GM23338 (cell line): ENCODE data around the gene FBXO39.

Source experiments
- CREB1 ChIP-seq: fragments of 250-450 bp; sonication (Bioruptor Pico); IDR thresholded peaks from 2 replicates; pipeline ENCODE4 v1.5.0; 2020; ENCODE audit warnings: low read depth, mild to moderate bottlenecking, moderate library complexity
- CTCF ChIP-seq, 2 experiments: fragments of 200-600 bp in 1 of 2; sonication (generic) in 1 of 2; conservative IDR thresholded peaks; 2 replicates each; pipeline versions ENCODE4 v1.5.1 to v1.6.1; 2016 to 2017; ENCODE audit warnings: antibody characterized with exemption in 2 of 2, low read depth in 2 of 2, mild to moderate bottlenecking in 2 of 2, moderate library complexity in 1 of 2
- ETS1 ChIP-seq: IDR thresholded peaks from 2 replicates; pipeline ENCODE4 v1.6.1; 2016; ENCODE audit warnings: antibody characterized with exemption
- EZH2 ChIP-seq: fragments of 200-600 bp; sonication (generic); IDR thresholded peaks from one replicate; pipeline ENCODE4 v1.8.0; 2017; ENCODE audit warnings: antibody characterized with exemption, mild to moderate bottlenecking, low read depth; ENCODE audit not compliant: unreplicated experiment
- EZH2phosphoT487 ChIP-seq: fragments of 200-600 bp; sonication (generic); IDR thresholded peaks from one replicate; pipeline ENCODE4 v1.8.1; 2018; ENCODE audit warnings: antibody characterized with exemption; ENCODE audit not compliant: unreplicated experiment
- JUNB ChIP-seq: IDR thresholded peaks from one replicate; pipeline ENCODE4 v1.6.1; 2016; ENCODE audit warnings: antibody characterized with exemption; ENCODE audit not compliant: unreplicated experiment
- NANOG ChIP-seq: IDR thresholded peaks from 2 replicates; pipeline ENCODE4 v1.6.1; 2016; ENCODE audit warnings: antibody characterized with exemption, borderline replicate concordance
- POLR2AphosphoS5 ChIP-seq: IDR thresholded peaks from 2 replicates; pipeline ENCODE4 v1.6.1; 2016; ENCODE audit warnings: antibody characterized with exemption, low read depth
- REST ChIP-seq: IDR thresholded peaks from one replicate; pipeline ENCODE4 v1.6.1; 2018; ENCODE audit warnings: antibody characterized with exemption; ENCODE audit not compliant: unreplicated experiment
- STAT1 ChIP-seq: IDR thresholded peaks from one replicate; pipeline ENCODE4 v1.6.1; 2016; ENCODE audit warnings: antibody characterized with exemption; ENCODE audit not compliant: unreplicated experiment
- ZNF114 ChIP-seq: fragments of 250-450 bp; sonication (Bioruptor Pico); IDR thresholded peaks from 2 replicates; pipeline ENCODE4 v1.5.0; 2020; ENCODE audit warnings: mild to moderate bottlenecking, moderate library complexity
- ZNF331 ChIP-seq: fragments of 250-450 bp; sonication (Bioruptor Pico); IDR thresholded peaks from 2 replicates; pipeline ENCODE4 v1.5.0; 2020; ENCODE audit warnings: low read depth, mild to moderate bottlenecking, moderate library complexity
- ZNF462 ChIP-seq: fragments of 250-450 bp; sonication (Bioruptor Pico); IDR thresholded peaks from 2 replicates; pipeline ENCODE4 v1.5.0; 2020; ENCODE audit warnings: mild to moderate bottlenecking, moderate library complexity

GRCh38 chr17:6796017-6796886 lies 20.2 kb downstream of the FBXO39 start:
- TF ChIP-seq CTCF (conservative IDR thresholded peaks at IDR 0.05; ENCODE audit: low read depth in 2 of 2) (no peak), REST (no peak), CREB1 (CRISPR knock-in tag) (no peak), EZH2 (no peak), EZH2phosphoT487 (no peak), ZNF331 (no peak), POLR2AphosphoS5 (no peak), ETS1 (no peak), ZNF114 (no peak), STAT1 (no peak), JUNB (no peak), NANOG (no peak), ZNF462 (CRISPR knock-in tag) (no peak)
